Activated CD4-positive, alpha-beta T cell treated with anti-CD3 and anti-CD28 coated beads, Interleukin-2, amount 10 ng/mL, durations not matched to agents 7 days and 5 days (primary cell): ENCODE measurements around the gene FABP6. TPM values are rescaled to one million over a fixed set of nuclear protein-coding genes. Genes with fewer than 3 reads are reported as not detected.
A peak's percentile ranks its signal among the peaks of the same experiment; 100 is the strongest.
"Not testable (repeated sequence)": the region's sequence is repeated elsewhere in the genome, so short reads cannot be mapped to it uniquely, and the experiment has no call there.

Source experiments
- CTCF ChIA-PET: fragments of 350-600 bp; sonication (Branson Sonifier 250); formaldehyde crosslinking; loops from one replicate; lab custom pipeline; 2021; ENCODE audit warnings: antibody characterized with exemption; lab: Charles Lee
- POLR2A ChIA-PET: fragments of 350-600 bp; sonication (Branson Sonifier 250); formaldehyde crosslinking; loops from one replicate; lab custom pipeline; 2021; ENCODE audit warnings: antibody characterized with exemption; lab: Charles Lee
- DNase-seq: peaks from one replicate; pipeline ENCODE4 v3.0.0-alpha.2; 2020
- H3K27ac Mint-ChIP-seq: one replicate; pipeline ENCODE4 v1.8.0; 2021; ENCODE audit warnings: mild to moderate bottlenecking, moderate library complexity, mixed read lengths
- H3K27me3 Mint-ChIP-seq: one replicate; pipeline ENCODE4 v1.8.0; 2021; ENCODE audit warnings: mixed read lengths
- H3K36me3 Mint-ChIP-seq: one replicate; pipeline ENCODE4 v1.8.0; 2021; ENCODE audit warnings: low read depth, mixed read lengths
- H3K4me1 Mint-ChIP-seq: one replicate; pipeline ENCODE4 v1.8.0; 2021; ENCODE audit warnings: mixed read lengths
- H3K4me3 Mint-ChIP-seq: one replicate; pipeline ENCODE4 v1.8.0; 2021; ENCODE audit warnings: mild to moderate bottlenecking, moderate library complexity, mixed read lengths
- H3K9me3 Mint-ChIP-seq: one replicate; pipeline ENCODE4 v1.8.0; 2021; ENCODE audit warnings: mixed read lengths
- total RNA-seq, 2 experiments: library from RNA; stranded (reverse); gene quantifications; one replicate each; pipeline ENCODE4 v1.2.3, GENCODE V29; 2021

The FABP6 gene
- not detected for total RNA-seq

- no peak for DNase-seq
- no peak within 1 kb of the TSS for H3K4me3 Mint-ChIP-seq
- ChIA-PET CTCF (no interaction called here), POLR2A (no interaction called here)
- no peaks in the 10 kb centered on the region for H3K4me1 Mint-ChIP-seq
- H3K9me3 Mint-ChIP-seq, result no peaks in the 10 kb centered on the region
- no peak within 1 kb of the TSS for H3K27ac Mint-ChIP-seq
- H3K27me3 Mint-ChIP-seq, result no peaks in the 10 kb centered on the region
- no peaks in the 10 kb centered on the region for H3K36me3 Mint-ChIP-seq
These were observed at the start of gene FABP6 for GRCh38 chr5:160229190-160229742. TSS of gene FABP6 (plus strand) at chr5:160229506. CDS start at chr5:160229558, 52 bp downstream.

- Mint-ChIP-seq H3K4me3 (no peak overlapping the region), H3K36me3 (no peaks in the 10 kb centered on the region), H3K9me3 (no peaks in the 10 kb centered on the region), H3K27me3 (peaks cover 5% of the 10 kb centered on the region), H3K27ac (no peak overlapping the region), H3K4me1 (no peaks in the 10 kb centered on the region)
- POLR2A ChIA-PET, result no interaction called here
- no peak for DNase-seq
- CTCF ChIA-PET, result no interaction called here
These were observed 48.4 kb upstream of the FABP6 start for GRCh38 chr5:160180931-160181330.

- Mint-ChIP-seq H3K4me1 (peaks cover 1% of the 10 kb centered on the region), H3K9me3 (peaks cover 5% of the 10 kb centered on the region), H3K27me3 (peaks cover 14% of the 10 kb centered on the region), H3K27ac (no peak overlapping the region), H3K36me3 (peaks cover 4% of the 10 kb centered on the region), H3K4me3 (no peak overlapping the region)
- CTCF ChIA-PET, result no interaction called here
- POLR2A ChIA-PET, result no interaction called here
- DNase-seq, result no peak
These were observed 47.2 kb upstream of the FABP6 start for GRCh38 chr5:160181965-160182622.

- peaks cover 5% of the 10 kb centered on the region for H3K9me3 Mint-ChIP-seq
- no peak overlapping the region for H3K27ac Mint-ChIP-seq
- peaks cover 18% of the 10 kb centered on the region for H3K27me3 Mint-ChIP-seq
- H3K36me3 Mint-ChIP-seq, result peaks cover 6% of the 10 kb centered on the region
- DNase-seq, result no peak
- CTCF ChIA-PET, result interaction anchor here (0.6 kb wide), 1 partner anchor 81 kb away, joined by 3 read pairs; no protein-coding TSS in a partner anchor
- POLR2A ChIA-PET, result no interaction called here
- H3K4me1 Mint-ChIP-seq, result peaks cover 2% of the 10 kb centered on the region
- H3K4me3 Mint-ChIP-seq, result no peak overlapping the region
These were observed 46.2 kb upstream of the FABP6 start for GRCh38 chr5:160183075-160183474.

GRCh38 chr5:160185626-160186360 lies 43.5 kb upstream of the FABP6 start:
- peaks cover 5% of the 10 kb centered on the region for H3K4me1 Mint-ChIP-seq
- DNase-seq, result no peak
- CTCF ChIA-PET, result interaction anchor here (0.9 kb wide), 1 partner anchor 9 kb away, joined by 4 read pairs; no protein-coding TSS in a partner anchor
- H3K9me3 Mint-ChIP-seq, result peaks cover 5% of the 10 kb centered on the region
- H3K4me3 Mint-ChIP-seq, result no peak overlapping the region
- no peak overlapping the region for H3K27ac Mint-ChIP-seq
- POLR2A ChIA-PET, result no interaction called here
- peaks cover 6% of the 10 kb centered on the region for H3K36me3 Mint-ChIP-seq
- peaks cover 22% of the 10 kb centered on the region for H3K27me3 Mint-ChIP-seq

- H3K9me3 Mint-ChIP-seq, result peaks cover 5% of the 10 kb centered on the region
- H3K4me3 Mint-ChIP-seq, result no peak overlapping the region
- DNase-seq, result no peak
- H3K27ac Mint-ChIP-seq, result no peak overlapping the region
- ChIA-PET POLR2A (no interaction called here), CTCF (no interaction called here)
- peaks cover 6% of the 10 kb centered on the region for H3K36me3 Mint-ChIP-seq
- peaks cover 22% of the 10 kb centered on the region for H3K27me3 Mint-ChIP-seq
- H3K4me1 Mint-ChIP-seq, result peaks cover 5% of the 10 kb centered on the region
These were observed 42.8 kb upstream of the FABP6 start for GRCh38 chr5:160186480-160186879.

- ChIA-PET CTCF (interaction anchor here (0.6 kb wide), 1 partner anchor 40 kb away, joined by 3 read pairs; no protein-coding TSS in a partner anchor), POLR2A (no interaction called here)
- Mint-ChIP-seq H3K36me3 (peaks cover 6% of the 10 kb centered on the region), H3K4me1 (peaks cover 5% of the 10 kb centered on the region), H3K4me3 (no peak overlapping the region), H3K27ac (no peak overlapping the region), H3K27me3 (peaks cover 22% of the 10 kb centered on the region), H3K9me3 (peaks cover 5% of the 10 kb centered on the region)
- DNase-seq, result no peak
These were observed 42.2 kb upstream of the FABP6 start for GRCh38 chr5:160187091-160187490.

GRCh38 chr5:160188141-160189015 lies 40.9 kb upstream of the FABP6 start:
- ChIA-PET POLR2A (no interaction called here), CTCF (no interaction called here)
- Mint-ChIP-seq H3K4me3 (peak overlapping the region; percentile 50), H3K36me3 (peaks cover 6% of the 10 kb centered on the region), H3K4me1 (peaks cover 5% of the 10 kb centered on the region), H3K27ac (no peak overlapping the region), H3K27me3 (peaks cover 22% of the 10 kb centered on the region), H3K9me3 (peaks cover 5% of the 10 kb centered on the region)
- DNase-seq, result no peak

GRCh38 chr5:160192424-160192823 lies 36.9 kb upstream of the FABP6 start:
- peaks cover 7% of the 10 kb centered on the region for H3K27me3 Mint-ChIP-seq
- H3K4me1 Mint-ChIP-seq, result peaks cover 2% of the 10 kb centered on the region
- ChIA-PET POLR2A (no interaction called here), CTCF (interaction anchor here (0.7 kb wide), 1 partner anchor 180 kb away, joined by 3 read pairs; no protein-coding TSS in a partner anchor)
- no peak for DNase-seq
- H3K27ac Mint-ChIP-seq, result no peak overlapping the region
- no peaks in the 10 kb centered on the region for H3K9me3 Mint-ChIP-seq
- no peaks in the 10 kb centered on the region for H3K36me3 Mint-ChIP-seq
- no peak overlapping the region for H3K4me3 Mint-ChIP-seq

- POLR2A ChIA-PET, H3K4me3 Mint-ChIP-seq, H3K36me3 Mint-ChIP-seq, H3K27ac Mint-ChIP-seq, H3K4me1 Mint-ChIP-seq, H3K27me3 Mint-ChIP-seq, CTCF ChIA-PET, H3K9me3 Mint-ChIP-seq, DNase-seq: not testable (repeated sequence)
These were observed 36.2 kb upstream of the FABP6 start for GRCh38 chr5:160193076-160193475.

- POLR2A ChIA-PET, DNase-seq, H3K27ac Mint-ChIP-seq, H3K36me3 Mint-ChIP-seq, H3K4me1 Mint-ChIP-seq, H3K4me3 Mint-ChIP-seq, H3K9me3 Mint-ChIP-seq: not testable (repeated sequence)
- peaks cover 13% of the 10 kb centered on the region for H3K27me3 Mint-ChIP-seq
- CTCF ChIA-PET, result interaction anchor here (1.0 kb wide), 1 partner anchor 18 kb away, joined by 4 read pairs; no protein-coding TSS in a partner anchor
These were observed 35.5 kb upstream of the FABP6 start for GRCh38 chr5:160193790-160194189.

GRCh38 chr5:160197341-160198144 lies 31.8 kb upstream of the FABP6 start:
- no peak for DNase-seq
- Mint-ChIP-seq H3K27me3 (peaks cover 12% of the 10 kb centered on the region), H3K4me3 (no peak overlapping the region), H3K4me1 (peaks cover 8% of the 10 kb centered on the region), H3K36me3 (no peaks in the 10 kb centered on the region), H3K27ac (no peak overlapping the region), H3K9me3 (no peaks in the 10 kb centered on the region)
- POLR2A ChIA-PET, result no interaction called here
- CTCF ChIA-PET, result interaction anchor here (0.7 kb wide), 1 partner anchor 803 kb away, joined by 3 read pairs; no protein-coding TSS in a partner anchor
